Mammary epithelial cell (primary cell): Measurements from ENCODE around the gene CLDND2.

Source experiments
- EZH2 ChIP-seq: IDR thresholded peaks from 2 replicates; pipeline ENCODE4 v1.6.1; 2012; ENCODE audit warnings: low read length, inconsistent platforms, borderline replicate concordance
- TF ChIP-seq, protein P1 (sequence below), 2 donors: IDR thresholded peaks in 1 of 2; conservative IDR thresholded peaks in 1 of 2; 2 replicates each; pipeline ENCODE4 v1.5.1; 2011 to 2012; ENCODE audit warnings: inconsistent platforms in 2 of 2, low read length in 2 of 2, mild to moderate bottlenecking in 2 of 2, control low read depth in 1 of 2, low read depth in 1 of 2; ENCODE audit not compliant: insufficient read depth in 1 of 2; ENCODE audit errors: extremely low read depth in 1 of 2

- TF ChIP-seq, protein P1, sequence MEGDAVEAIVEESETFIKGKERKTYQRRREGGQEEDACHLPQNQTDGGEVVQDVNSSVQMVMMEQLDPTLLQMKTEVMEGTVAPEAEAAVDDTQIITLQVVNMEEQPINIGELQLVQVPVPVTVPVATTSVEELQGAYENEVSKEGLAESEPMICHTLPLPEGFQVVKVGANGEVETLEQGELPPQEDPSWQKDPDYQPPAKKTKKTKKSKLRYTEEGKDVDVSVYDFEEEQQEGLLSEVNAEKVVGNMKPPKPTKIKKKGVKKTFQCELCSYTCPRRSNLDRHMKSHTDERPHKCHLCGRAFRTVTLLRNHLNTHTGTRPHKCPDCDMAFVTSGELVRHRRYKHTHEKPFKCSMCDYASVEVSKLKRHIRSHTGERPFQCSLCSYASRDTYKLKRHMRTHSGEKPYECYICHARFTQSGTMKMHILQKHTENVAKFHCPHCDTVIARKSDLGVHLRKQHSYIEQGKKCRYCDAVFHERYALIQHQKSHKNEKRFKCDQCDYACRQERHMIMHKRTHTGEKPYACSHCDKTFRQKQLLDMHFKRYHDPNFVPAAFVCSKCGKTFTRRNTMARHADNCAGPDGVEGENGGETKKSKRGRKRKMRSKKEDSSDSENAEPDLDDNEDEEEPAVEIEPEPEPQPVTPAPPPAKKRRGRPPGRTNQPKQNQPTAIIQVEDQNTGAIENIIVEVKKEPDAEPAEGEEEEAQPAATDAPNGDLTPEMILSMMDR (conservative IDR thresholded peaks at IDR 0.05 in 1 of 2, IDR thresholded peaks at IDR 0.05 in 1 of 2; ENCODE audit: extremely low read depth in 1 of 2, insufficient read depth in 1 of 2, low read depth in 1 of 2, low read length in 2 of 2): no peak
- no peak for TF ChIP-seq EZH2
These were observed 25.9 kb downstream of the CLDND2 start for GRCh38 chr19:51342631-51343569.
